22Rv1 (cell line): ENCODE results near the gene INSIG1.

Experiments used
- H3K27ac ChIP-seq: fragments of 450-650 bp; 2 replicates; pipeline ENCODE4 v1.5.1; 2017
- CTCF ChIP-seq: fragments of 450-650 bp; IDR thresholded peaks from 2 replicates; pipeline ENCODE4 v1.5.1; 2017; ENCODE audit warnings: mild to moderate bottlenecking
- ZFX ChIP-seq: fragments of 450-650 bp; IDR thresholded peaks from 2 replicates; pipeline ENCODE4 v1.6.1; 2017; ENCODE audit warnings: antibody characterized with exemption, borderline replicate concordance

Gene INSIG1

GRCh38 chr7:155260498-155260872, 37.2 kb upstream of the INSIG1 start:
- TF ChIP-seq CTCF (no peak), ZFX (no peak)
- no peak overlapping the region for H3K27ac ChIP-seq

- no peak for TF ChIP-seq CTCF
- no peak for TF ChIP-seq ZFX
- no peak overlapping the region for H3K27ac ChIP-seq
Observed at GRCh38 chr7:155261031-155261985, 36.4 kb upstream of the INSIG1 start.

GRCh38 chr7:155262031-155262430, 35.6 kb upstream of the INSIG1 start:
- TF ChIP-seq CTCF: no peak
- TF ChIP-seq ZFX: no peak

GRCh38 chr7:155263051-155263450, 34.6 kb upstream of the INSIG1 start:
- no peak overlapping the region for H3K27ac ChIP-seq
- TF ChIP-seq CTCF (no peak), ZFX (no peak)

More at GRCh38 chr7:155262031-155262430, 35.6 kb upstream of the INSIG1 start:
- H3K27ac ChIP-seq: no peak overlapping the region

GRCh38 chr7:155263581-155264143, 34.0 kb upstream of the INSIG1 start:
- no peak overlapping the region for H3K27ac ChIP-seq
- TF ChIP-seq CTCF (no peak), ZFX (no peak)

GRCh38 chr7:155265144-155265543, 32.5 kb upstream of the INSIG1 start:
- H3K27ac ChIP-seq: no peak overlapping the region
- TF ChIP-seq CTCF (no peak), ZFX (no peak)

- no peak overlapping the region for H3K27ac ChIP-seq
- TF ChIP-seq CTCF: no peak
- no peak for TF ChIP-seq ZFX
Observed at GRCh38 chr7:155265961-155266360, 31.7 kb upstream of the INSIG1 start.
